Measurements from ENCODE around the gene SUMF2. TPM values are rescaled to one million over a fixed set of nuclear protein-coding genes. Genes with fewer than 3 reads are reported as not detected.
A peak's percentile ranks its signal among the peaks of the same experiment; 100 is the strongest.
"Not testable (repeated sequence)": the region's sequence is repeated elsewhere in the genome, so short reads cannot be mapped to it uniquely, and the experiment has no call there.

SUMF2 gene
- polyA plus RNA-seq, 4 donors: 64.2 to 152 (median 105) TPM

DNA sequence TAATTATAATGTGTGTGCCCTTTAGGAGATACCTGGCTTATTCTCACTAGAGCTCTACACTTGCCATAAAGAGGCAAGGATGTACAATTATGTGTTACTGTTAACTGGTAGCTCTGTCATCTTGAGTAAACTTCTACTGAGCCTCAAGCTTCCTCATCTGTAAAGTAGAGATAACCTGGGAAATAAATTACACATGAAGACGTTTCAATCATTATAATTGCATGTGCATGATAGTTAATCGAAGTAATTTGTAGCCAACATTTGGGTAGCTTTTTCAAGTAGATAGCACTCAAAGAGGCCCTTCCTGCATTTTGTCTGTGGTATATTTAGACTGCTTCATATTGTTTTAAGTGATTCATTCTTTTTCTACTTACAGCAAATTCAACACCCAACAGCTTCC lies 10.1 kb upstream of the SUMF2 start:
- no peak for DNase-seq (ENCODE audit: low read depth in 4 of 4, low spot score in 3 of 4)

DNA sequence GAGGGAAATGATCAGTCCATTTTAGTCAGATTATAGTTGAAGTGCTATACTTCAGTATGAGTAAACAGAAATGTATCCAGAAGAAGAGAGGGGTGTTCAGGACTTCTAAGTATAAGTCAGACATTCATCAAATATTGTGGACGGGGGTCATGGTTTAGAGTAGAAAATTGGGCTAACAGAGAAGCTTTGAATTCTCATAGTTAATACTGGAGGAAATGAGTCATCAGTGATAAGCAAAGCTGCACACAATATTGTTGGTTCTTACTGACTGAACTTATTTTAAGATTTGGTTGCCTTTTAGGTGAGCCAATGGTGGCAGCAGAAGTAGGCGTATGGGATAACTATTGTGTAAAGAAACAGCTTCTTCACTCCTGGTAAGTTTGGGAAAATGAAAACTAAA lies 1.7 kb upstream of the SUMF2 start:
- DNase-seq (ENCODE audit: low read depth in 4 of 4, low spot score in 3 of 4): no peak

DNA sequence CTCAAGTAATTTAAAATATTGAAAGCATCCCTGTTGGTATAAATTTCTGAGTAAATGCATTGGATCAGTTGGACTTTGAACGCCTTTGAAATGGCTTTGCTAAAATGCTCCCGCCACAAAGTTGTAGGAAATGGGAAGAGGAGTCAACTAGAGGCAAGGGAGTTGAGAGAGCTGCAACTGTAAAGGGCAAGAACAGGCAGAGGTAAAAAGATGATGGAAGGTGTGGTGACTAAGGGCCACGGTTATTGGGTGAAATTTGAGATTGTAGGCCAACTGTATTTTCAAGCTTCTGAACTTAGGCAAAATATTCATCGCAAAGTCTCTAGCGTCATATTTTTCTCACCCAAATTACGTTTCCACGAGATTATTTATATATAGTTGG lies 595 bp upstream of the SUMF2 start:
- DNase-seq (ENCODE audit: low read depth in 4 of 4, low spot score in 3 of 4): no peak

DNA sequence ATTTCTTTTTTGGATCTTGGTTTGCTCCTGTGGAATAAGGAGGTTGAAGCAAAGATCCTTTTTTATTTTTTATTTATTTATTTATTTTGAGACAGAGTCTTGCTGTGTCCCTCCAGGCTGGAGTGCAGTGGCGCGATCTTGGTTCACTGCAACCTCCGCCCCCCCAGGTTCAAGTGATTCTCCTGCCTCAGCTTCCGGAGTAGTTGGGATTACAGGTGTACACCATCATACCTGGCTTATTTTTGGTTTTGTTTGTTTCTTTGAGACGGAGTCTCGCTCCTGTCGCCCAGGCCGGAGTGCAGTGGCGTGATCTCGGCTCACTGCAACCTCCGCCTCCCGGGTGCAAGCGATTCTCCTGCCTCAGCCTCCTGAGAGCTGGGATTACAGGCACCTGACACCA lies 2.3 kb downstream of the SUMF2 start:
- DNase-seq (ENCODE audit: low read depth in 4 of 4, low spot score in 3 of 4): not testable (repeated sequence)

DNA sequence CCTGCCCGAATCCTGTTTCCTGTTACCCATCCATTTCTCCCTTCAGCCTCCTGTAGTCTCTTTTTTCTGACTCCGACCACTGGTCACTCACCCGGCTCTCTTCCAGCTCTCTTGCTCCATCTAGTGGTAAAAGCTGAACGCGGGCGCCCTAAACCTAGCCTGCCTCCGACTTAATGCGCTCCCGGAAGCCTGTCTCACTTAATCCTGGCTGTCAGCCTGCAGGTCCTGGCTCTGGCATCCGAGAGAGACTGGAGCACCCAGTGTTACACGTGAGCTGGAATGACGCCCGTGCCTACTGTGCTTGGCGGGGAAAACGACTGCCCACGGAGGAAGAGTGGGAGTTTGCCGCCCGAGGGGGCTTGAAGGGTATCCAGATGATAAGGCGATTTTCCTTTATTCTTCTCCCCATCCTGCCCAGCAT lies 10.3 kb downstream of the SUMF2 start:
- peak in 2 of 4 donors; percentile 71 to 77 for DNase-seq (ENCODE audit: low read depth in 4 of 4, low spot score in 3 of 4)

DNA sequence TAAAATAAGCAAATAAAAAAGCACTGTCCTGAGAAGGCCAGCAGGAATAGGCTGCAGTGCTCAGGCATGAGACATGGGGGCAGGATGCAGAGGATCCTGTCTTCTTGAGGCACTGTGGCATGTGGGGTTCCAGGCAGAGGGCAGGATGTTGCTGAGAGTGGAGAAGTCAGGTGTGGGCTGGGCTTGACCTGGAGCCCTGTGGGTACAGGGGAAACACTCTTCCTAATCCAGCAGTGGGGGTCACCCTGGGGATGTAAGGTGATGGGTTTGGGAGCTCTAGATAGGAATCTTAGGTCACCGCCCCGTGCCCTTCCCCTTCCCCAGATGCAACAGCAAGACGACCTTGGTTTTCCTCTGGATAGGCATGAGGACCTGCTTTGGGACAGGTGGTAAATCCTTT lies 13.6 kb downstream of the SUMF2 start:
- DNase-seq (ENCODE audit: low read depth in 4 of 4, low spot score in 3 of 4): no peak

DNA sequence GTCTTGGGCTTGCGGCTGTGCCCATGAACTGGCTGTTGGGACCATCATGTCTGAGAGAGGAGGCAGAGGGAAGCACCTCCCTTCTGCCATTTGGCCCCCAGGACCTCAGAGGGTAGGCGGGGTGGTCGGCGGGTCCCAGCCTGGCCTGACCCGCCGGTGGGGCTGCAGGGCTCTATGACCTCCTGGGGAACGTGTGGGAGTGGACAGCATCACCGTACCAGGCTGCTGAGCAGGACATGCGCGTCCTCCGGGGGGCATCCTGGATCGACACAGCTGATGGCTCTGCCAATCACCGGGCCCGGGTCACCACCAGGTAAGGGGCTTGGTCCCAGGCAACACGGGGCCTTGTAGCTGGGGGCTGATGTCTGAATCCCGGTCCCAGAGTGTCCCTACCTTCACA lies 14.1 kb downstream of the SUMF2 start:
- no peak for DNase-seq (ENCODE audit: low read depth in 4 of 4, low spot score in 3 of 4)

DNA sequence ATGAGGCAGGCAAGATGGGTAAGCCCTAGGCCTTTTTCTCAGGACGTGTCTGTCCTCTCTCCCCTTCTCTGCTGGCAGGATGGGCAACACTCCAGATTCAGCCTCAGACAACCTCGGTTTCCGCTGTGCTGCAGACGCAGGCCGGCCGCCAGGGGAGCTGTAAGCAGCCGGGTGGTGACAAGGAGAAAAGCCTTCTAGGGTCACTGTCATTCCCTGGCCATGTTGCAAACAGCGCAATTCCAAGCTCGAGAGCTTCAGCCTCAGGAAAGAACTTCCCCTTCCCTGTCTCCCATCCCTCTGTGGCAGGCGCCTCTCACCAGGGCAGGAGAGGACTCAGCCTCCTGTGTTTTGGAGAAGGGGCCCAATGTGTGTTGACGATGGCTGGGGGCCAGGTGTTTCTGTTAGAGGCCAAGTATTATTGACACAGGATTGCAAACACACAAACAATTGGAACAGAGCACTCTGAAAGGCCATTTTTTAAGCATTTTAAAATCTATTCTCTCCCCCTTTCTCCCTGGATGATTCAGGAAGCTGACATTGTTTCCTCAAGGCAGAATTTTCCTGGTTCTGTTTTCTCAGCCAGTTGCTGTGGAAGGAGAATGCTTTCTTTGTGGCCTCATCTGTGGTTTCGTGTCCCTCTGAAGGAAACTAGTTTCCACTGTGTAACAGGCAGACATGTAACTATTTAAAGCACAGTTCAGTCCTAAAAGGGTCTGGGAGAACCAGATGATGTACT lies 15.5 kb downstream of the SUMF2 start:
- DNase-seq (ENCODE audit: low read depth in 4 of 4, low spot score in 3 of 4): no peak

DNA sequence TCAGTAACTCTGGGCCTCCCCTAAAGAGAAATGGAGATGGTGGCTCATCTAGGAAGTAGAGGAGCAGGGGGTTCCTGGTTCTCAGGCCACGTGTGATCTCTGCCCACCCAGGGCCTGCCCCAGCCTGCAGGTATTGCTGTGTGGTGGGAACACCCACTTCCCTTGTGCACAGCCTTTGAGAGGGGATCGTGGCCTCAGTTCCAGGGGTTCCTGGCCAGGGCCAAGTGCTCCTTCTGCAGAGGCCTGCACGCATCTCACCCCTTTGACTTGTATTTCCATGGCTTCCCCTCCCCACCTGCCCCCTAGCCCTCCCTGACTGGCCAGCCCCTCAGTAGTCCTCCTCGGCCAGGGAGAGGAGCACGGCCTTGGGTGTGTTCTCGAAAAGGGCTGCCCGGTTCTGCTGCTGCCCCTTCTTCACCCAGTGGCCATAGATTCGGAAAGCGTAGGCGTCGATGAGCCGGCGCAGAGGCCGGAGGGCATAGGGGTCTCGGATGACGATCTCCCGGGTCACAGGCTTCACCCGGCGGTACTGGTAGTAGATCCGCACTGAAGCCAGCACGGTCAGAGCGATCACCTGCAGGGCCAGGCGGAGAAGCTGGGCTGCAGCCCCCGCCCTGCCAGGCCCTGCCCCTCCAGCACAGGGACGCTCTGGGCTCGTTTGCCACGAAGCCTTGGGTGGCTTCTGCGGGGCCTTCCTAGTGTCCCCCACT lies 16.8 kb downstream of the SUMF2 start:
- DNase-seq (ENCODE audit: low read depth in 4 of 4, low spot score in 3 of 4): not testable (repeated sequence)

DNA sequence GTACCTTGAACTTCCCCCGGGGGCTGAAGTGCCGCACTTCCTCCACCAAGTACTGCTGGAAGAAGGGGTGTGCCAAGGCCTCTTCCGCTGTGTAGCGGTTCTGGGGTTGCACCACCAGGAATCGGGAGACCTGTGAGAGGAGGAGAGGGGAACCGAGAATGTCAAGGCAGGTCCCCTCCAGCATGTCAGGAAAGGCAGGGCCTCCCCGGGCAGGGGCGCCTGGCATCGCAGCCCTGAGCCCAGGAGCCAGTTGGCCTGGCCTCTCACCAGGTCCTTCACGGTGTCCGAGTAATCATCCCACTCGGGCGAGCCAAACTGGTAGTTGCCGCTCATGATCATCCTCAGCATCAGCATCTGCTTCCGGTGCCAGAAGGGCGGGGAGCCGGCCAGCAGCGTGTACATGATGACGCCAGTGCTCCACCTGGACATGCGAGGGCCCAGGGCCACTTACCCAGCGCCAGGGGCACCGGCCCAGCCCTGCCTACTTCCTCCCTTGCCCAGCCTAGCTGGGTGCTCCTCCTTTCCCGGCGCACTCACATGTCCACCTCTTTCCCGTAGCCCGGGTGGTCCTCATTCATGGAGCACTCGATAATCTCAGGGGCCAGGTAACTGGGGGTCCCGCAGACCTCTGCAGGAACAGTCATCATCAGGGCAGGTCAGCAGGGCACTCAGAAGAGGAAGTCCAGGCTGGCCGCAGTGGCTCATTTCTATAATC lies 17.7 kb downstream of the SUMF2 start:
- no peak for DNase-seq (ENCODE audit: low read depth in 4 of 4, low spot score in 3 of 4)

DNA sequence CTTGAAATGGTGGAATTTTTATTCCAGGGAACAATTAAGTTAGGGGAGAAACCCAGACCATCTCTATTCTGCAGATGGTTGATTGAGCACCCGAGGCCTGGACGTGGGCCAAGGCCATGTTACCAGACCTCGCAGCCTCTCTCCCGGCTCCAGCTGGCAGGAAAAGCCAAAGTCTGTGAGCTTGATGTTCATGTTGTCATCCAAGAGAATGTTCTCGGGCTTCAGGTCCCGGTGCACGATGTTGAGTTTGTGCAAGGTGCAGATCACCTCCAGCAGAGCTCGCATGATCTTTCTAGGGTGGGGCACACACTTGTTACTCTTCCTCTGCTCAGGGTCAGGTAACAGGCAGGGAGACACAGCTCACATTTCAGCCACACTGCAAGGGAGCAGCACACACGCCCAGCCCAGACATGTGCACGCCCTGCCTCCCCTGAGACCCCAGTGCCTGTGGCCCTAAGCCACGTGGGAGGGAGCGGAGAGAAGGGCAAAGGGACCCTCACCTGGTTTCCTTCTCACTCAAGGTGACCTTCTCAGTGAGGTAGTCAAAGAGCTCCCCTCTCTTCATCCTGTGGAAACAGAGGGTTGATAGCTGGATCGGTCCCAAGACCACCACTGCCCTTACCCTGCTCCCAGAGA lies 19.2 kb downstream of the SUMF2 start:
- no peak for DNase-seq (ENCODE audit: low read depth in 4 of 4, low spot score in 3 of 4)

DNA sequence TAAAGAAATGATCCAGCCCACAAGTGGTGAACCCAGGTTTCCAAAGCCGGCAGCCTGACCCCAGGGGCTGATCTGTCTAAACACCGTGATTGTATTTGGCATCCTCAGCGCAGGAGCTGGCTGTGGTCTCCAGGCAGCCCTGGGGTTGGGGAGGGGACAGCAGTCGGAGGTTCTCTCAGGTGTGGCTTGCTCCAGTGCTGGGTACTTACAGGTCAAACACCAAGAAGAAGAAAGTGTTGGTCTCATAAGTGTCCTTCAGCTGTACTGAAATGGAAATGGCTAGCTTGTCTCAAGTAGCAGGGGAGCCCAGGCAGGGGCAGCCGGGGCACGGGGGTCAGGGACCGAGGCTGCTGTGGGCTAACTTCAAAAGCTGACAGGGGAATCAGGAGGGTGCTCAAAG lies 22.7 kb downstream of the SUMF2 start:
- no peak for DNase-seq (ENCODE audit: low read depth in 4 of 4, low spot score in 3 of 4)

DNA sequence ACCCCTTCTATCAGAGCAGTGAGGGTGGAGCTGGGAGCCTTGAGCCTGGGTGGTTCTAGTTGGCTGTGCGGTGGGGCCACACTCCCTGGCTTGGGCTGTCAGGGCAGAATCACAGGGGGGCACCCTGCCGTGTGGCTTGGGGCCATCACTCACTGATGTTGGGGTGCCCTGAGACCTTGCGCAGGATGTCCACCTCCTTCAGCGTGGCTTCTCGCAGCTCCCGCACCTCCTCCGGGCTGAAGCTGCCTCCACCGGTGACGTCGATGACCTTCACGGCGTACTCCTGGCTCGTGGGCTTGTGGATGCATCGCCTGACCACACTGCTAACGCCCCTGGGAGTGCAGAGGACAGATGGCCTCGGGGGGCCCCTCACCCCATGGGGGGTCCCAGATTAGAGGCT lies 23.4 kb downstream of the SUMF2 start:
- DNase-seq (ENCODE audit: low read depth in 4 of 4, low spot score in 3 of 4): no peak

DNA sequence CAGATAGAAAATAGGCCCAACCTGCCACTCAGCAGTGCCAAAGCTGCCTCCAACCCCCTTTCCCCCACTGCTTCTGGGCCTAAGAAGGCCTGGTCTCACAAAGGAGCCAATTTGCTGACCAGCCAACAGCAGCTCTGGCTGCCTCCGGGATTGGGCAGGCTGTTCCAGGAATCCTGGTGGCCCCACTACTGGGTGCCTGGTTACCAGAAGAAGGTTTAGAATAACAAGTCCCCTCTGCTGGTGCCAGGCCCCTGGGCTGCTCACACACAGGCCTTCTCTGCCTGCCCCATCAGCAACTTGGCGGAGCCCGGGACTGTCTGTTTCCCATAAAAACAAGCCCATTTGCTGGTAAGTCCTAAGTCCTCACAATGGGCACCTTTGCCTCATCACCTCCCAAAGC lies 27.5 kb downstream of the SUMF2 start:
- DNase-seq (ENCODE audit: low read depth in 4 of 4, low spot score in 3 of 4): no peak

DNA sequence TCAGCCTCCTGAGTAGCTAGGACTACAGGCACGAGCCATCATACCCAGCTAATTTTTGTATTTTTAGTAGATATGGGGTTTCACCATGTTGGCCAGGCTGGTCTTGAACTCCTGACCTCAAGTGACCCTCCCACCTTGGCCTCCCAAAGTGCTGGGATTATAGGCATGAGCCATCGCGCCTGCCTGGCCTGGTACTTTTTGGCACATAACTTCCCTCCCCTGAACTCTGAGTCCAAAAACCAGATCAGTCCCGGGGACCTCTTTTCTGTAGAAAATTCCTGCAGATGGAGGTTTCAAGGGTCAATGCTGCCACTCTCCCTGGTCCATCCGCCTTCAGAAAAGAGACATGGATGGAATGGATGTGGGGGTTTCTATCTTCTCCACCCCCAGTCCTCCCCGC lies 28.3 kb downstream of the SUMF2 start:
- not testable (repeated sequence) for DNase-seq (ENCODE audit: low read depth in 4 of 4, low spot score in 3 of 4)

DNA sequence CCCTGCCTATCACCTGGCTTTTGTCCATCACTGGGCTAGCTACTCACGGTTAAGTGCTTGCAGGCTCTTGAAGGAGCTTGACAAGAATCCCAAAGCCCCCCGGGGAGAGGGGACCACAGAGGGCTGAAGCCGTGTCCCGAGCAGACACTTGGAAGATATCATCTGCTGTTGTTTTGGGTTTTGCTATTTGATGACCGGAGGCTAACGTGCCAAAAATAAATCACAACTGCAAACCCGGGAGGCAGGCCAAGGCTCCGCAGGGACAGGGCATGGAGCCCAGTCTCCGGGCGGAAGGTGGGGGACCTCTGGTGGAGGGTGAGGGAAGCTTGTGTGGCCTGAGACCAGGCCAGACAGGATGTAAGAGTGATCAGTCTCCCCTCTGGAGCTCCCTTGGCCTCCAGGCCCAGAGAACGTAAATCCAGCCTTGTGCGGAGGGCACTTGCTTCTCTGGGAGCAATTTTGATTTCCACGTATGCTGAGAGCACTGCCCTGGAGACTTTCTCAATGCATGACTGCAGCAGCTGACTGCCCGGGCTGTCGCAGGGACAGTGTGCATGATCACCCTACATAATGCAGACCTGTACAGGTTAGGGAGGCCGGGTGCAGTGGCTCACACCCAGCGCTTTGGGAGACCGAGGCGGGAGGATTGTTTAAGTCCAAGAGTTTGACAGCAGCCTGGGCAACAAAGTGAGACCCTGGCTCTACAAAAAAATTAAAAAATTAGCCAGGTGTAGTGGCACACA lies 28.9 kb downstream of the SUMF2 start, which contains the start of gene PHKG1:
Gene PHKG1 (minus strand): TSS at position 164 of the 743 bp plus-strand sequence. CDS start 4,011 bp downstream, outside the sequence.
- no peak for DNase-seq (ENCODE audit: low read depth in 4 of 4, low spot score in 3 of 4)

DNA sequence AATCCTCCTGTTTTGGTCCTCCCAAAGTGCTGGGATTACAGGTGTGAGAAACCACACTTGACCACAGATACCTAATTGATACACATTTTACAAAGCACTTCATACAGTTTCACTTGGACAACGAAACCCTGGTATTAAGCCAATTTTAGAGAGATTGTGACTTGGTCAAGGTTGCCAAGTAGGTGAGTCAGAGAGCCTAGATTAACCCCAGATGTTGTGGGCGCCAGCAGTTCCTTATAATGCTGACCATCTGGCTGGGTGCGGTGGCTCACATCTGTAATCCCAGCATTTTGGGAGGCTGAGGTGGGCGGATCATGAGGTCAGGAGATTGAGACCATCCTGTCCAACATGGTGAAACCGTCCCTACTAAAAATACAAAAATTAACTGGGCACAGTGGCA lies 33.6 kb downstream of the SUMF2 start:
- DNase-seq (ENCODE audit: low read depth in 4 of 4, low spot score in 3 of 4): no peak

DNA sequence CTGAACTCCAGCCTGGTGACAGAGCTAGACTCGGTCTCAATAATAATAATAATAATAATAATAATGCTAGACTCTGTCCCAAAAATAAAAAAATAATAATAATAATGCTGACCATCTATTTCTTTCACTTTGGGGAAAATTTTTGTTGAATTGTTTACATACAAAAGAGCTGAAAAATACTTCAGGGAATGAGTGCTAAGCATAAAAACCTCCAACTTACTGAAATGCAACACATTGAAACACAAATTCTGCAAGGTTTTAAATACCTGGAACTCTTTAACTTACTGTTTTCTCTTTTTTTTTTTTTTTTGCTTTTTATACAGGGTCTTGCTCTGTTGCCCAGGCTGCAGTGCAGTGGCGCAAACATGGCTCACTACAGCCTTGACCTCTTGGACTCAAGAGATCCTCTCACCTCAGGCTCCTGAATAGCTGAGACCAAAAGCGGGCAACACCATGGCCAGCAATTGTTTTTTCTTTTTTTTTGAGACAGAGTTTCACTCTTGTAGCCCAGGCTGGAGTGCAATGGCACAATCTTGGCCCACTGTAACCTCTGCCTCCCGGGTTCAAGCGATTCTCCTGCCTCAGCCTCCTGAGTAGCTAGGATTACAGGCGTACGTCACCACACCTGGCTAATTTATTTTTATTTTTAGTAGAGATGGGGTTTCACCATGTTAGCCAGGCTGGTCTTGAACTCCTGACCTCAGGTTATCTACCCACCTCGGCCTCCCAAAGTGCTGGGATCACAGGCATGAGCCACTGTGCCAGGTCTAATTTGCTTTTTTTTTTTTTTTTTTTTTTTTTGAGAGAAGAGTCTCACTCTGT lies 34.3 kb downstream of the SUMF2 start:
- not testable (repeated sequence) for DNase-seq (ENCODE audit: low read depth in 4 of 4, low spot score in 3 of 4)

DNA sequence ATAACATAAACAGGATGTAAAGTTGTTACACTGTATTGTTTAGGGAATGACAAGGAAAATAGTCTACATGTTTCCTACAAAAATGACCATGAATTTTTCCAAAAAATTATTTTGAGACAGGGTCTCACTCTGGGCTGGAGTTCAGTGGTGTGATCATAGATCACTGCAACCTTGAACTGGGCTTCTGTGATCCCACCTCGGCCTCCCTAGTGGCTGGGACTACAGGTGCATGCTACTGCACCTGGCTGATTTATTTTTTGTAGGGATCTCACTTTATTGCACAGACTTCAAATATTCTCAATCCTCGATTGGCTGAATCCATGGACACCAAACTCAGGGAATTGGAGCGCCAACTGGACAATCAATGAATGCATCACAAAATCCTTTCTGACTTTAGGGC lies 35.6 kb downstream of the SUMF2 start:
- DNase-seq (ENCODE audit: low read depth in 4 of 4, low spot score in 3 of 4): no peak

DNA sequence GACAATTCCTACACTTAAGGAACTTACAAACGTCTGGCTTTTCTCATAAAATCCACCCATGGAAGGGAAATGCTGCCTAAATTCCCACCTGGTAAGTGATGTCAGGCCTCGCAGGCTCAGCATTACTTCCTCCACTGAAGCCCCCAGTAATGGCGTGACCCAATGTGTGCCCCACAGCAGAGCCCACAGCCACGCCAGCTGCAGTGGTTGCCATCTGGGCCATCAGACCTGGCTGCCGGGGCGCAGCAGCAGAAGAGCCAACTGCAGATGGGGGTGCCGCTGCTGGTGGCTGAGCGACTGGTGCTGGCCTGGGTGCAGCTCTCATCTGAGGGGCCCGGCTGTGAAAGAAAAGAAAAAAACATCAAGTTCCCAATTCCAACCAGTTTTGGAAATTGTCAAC lies 40.1 kb downstream of the SUMF2 start:
- DNase-seq (ENCODE audit: low read depth in 4 of 4, low spot score in 3 of 4): not testable (repeated sequence)

Measured in left renal pelvis (tissue), 4 donors.